Activated CD4-positive, CD25-positive, alpha-beta regulatory T cell treated with anti-CD3 and anti-CD28 coated beads, Interleukin-2, amount 50 U/mL, for 16 hours (primary cell): ENCODE results near the gene ZBTB33.

Experiments
- DNase-seq: peaks from one replicate; pipeline ENCODE4 v3.0.0-alpha.2; 2020; ENCODE audit warnings: low read depth, low spot score

The ZBTB33 gene

GRCh38 chrX:120304256-120304655 lies 53.6 kb downstream of the ZBTB33 start:
- DNase-seq = no peak

GRCh38 chrX:120305531-120306141 lies 55.0 kb downstream of the ZBTB33 start:
- DNase-seq = no peak

GRCh38 chrX:120306630-120307029 lies 56.0 kb downstream of the ZBTB33 start:
- DNase-seq = no peak
